Astrocyte of the spinal cord (primary cell): ENCODE results near the gene MT1HL1.

Experiments
- DNase-seq: peaks from one replicate; pipeline ENCODE4 v3.0.0; 2011; ENCODE audit warnings: low read depth, low spot score
- H3K4me3 ChIP-seq: 2 replicates; pipeline ENCODE4 v1.5.1; 2011; ENCODE audit warnings: low read depth, mild to moderate bottlenecking, low read length, moderate library complexity
- CTCF ChIP-seq: IDR thresholded peaks from 2 replicates; pipeline ENCODE4 v1.5.1; 2012; ENCODE audit warnings: low read depth, mild to moderate bottlenecking, low read length, inconsistent platforms
- in situ Hi-C: cut with HindIII; loops from 2 replicates; pipeline ENCODE4 v1.10.0; 2017; ENCODE audit warnings: low sequenced_read_pairs

MT1HL1 gene

GRCh38 chr1:237012361-237012760 is 8.1 kb upstream of the MT1HL1 start:
- DNase-seq: no peak
- in situ Hi-C loops: no loop called here
- H3K4me3 ChIP-seq: no peak overlapping the region
- no peak for TF ChIP-seq CTCF

- in situ Hi-C loops: no loop called here
- no peak overlapping the region for H3K4me3 ChIP-seq
- no peak for TF ChIP-seq CTCF
- DNase-seq: no peak
These were observed 7.2 kb upstream of the MT1HL1 start for GRCh38 chr1:237011432-237011831.

GRCh38 chr1:237009611-237010010 is 5.4 kb upstream of the MT1HL1 start:
- in situ Hi-C loops: no loop called here
- no peak overlapping the region for H3K4me3 ChIP-seq
- DNase-seq: no peak
- no peak for TF ChIP-seq CTCF

- no peak for DNase-seq
- TF ChIP-seq CTCF: no peak
- in situ Hi-C loops: no loop called here
- no peak overlapping the region for H3K4me3 ChIP-seq
These were observed 3.1 kb upstream of the MT1HL1 start for GRCh38 chr1:237007147-237007881.

GRCh38 chr1:237005674-237006073 is 1.4 kb upstream of the MT1HL1 start:
- TF ChIP-seq CTCF: no peak
- H3K4me3 ChIP-seq: no peak overlapping the region
- DNase-seq: no peak
- in situ Hi-C loops: no loop called here

GRCh38 chr1:237003516-237003915 is 725 bp downstream of the MT1HL1 start:
- in situ Hi-C loops: no loop called here
- no peak for DNase-seq
- no peak overlapping the region for H3K4me3 ChIP-seq
- no peak for TF ChIP-seq CTCF
